Smooth muscle cell (in vitro differentiated cells): Measurements from ENCODE around the gene CCDC154. TPM values are rescaled to one million over a fixed set of nuclear protein-coding genes. Genes with fewer than 3 reads are reported as not detected.

Experiments used
- DNase-seq: peaks from one replicate; lab custom pipeline; 2025; ENCODE audit not compliant: unreplicated experiment; lab: John Stamatoyannopoulos, UW
- H2AFZ ChIP-seq: fragments of 200-600 bp; sonication (generic); 2 replicates; pipeline ENCODE4 v1.6.0; 2016; ENCODE audit warnings: antibody characterized with exemption, low read depth, mild to moderate bottlenecking
- H3F3A ChIP-seq: fragments of 200-600 bp; sonication (generic); 2 replicates; pipeline ENCODE4 v1.6.0; 2017; ENCODE audit warnings: antibody characterized with exemption, low read depth
- H3K27ac ChIP-seq: fragments of 200-600 bp; sonication (generic); 2 replicates; pipeline ENCODE4 v1.5.1; 2016; ENCODE audit warnings: low read depth, mild to moderate bottlenecking
- H3K27me3 ChIP-seq: fragments of 200-600 bp; sonication (generic); 2 replicates; pipeline ENCODE4 v1.6.1; 2016; ENCODE audit warnings: low read depth, mild to moderate bottlenecking
- H3K36me3 ChIP-seq: fragments of 200-600 bp; sonication (generic); 2 replicates; pipeline ENCODE4 v1.5.1; 2016; ENCODE audit warnings: low read depth
- H3K4me1 ChIP-seq: fragments of 200-600 bp; sonication (generic); 2 replicates; pipeline ENCODE4 v1.5.1; 2016; ENCODE audit warnings: low read depth
- H3K4me2 ChIP-seq: fragments of 200-600 bp; sonication (generic); 2 replicates; pipeline ENCODE4 v1.6.0; 2016; ENCODE audit warnings: mild to moderate bottlenecking
- H3K4me3 ChIP-seq: fragments of 200-600 bp; sonication (generic); 2 replicates; pipeline ENCODE4 v1.5.1; 2016; ENCODE audit warnings: mild to moderate bottlenecking
- H3K79me2 ChIP-seq: fragments of 200-600 bp; sonication (generic); 2 replicates; pipeline ENCODE4 v1.6.0; 2016; ENCODE audit warnings: low read depth, mild to moderate bottlenecking
- H3K9ac ChIP-seq: fragments of 200-600 bp; sonication (generic); 2 replicates; pipeline ENCODE4 v1.6.0; 2016; ENCODE audit warnings: low read depth
- H3K9me3 ChIP-seq: fragments of 200-600 bp; sonication (generic); replicated peaks from 2 replicates; pipeline ENCODE4 v1.5.1; 2016; ENCODE audit warnings: low read depth
- H4K20me1 ChIP-seq: fragments of 200-600 bp; sonication (generic); 2 replicates; pipeline ENCODE4 v1.6.0; 2016; ENCODE audit warnings: low read depth
- WGBS: methylation state at CpG from one replicate; pipeline ENCODE4 v1.1.7; 2016; ENCODE audit warnings: low lambda C conversion rate; 5-methylcytosine and 5-hydroxymethylcytosine counted together
- polyA plus RNA-seq: library from polyadenylated mRNA; unstranded; fragments of >200 nt; fragmentation: Nextera tagmentation; extraction: Ambion mirVana; gene quantifications from 2 replicates; pipeline ENCODE4 v1.2.1, GENCODE V29; 2016
- total RNA-seq: library from RNA; depleted of rRNA; stranded (reverse); fragments of >200 nt; gene quantifications from 2 replicates; pipeline ENCODE4 v1.2.3, GENCODE V29; 2014
- TF ChIP-seq, protein P1 (sequence below): fragments of 200-600 bp; sonication (generic); IDR thresholded peaks from 2 replicates; pipeline ENCODE4 v1.5.1; 2017; ENCODE audit warnings: borderline replicate concordance, mild to moderate bottlenecking, antibody characterized with exemption; ENCODE audit not compliant: insufficient read depth, poor library complexity, severe bottlenecking

CCDC154 gene
- total and polyA plus RNA-seq, 2 experiments from 2014 or later, result 0.24 TPM; not detected in 1

DNA sequence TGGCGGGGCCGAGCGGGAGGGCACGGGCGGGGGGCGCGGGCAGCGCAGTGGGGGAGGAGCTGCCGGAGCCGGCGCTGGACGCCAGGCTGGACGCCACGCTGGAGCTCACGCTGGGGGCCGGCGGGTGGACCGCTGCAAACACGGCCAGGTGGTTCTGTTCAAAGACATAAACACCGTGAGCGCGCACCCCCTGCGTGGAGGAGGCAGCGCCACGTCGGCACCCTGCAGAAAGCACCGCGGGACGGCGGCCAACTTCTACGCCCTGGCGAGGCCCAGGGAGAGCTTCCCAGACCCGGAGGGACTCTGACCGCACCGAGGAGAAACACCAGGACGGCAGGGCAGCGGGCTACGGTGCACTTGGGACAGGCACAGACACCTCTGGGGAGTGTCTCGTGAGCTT is 59.1 kb downstream of the CCDC154 start:
- no peaks in the 10 kb centered on the region for H3K9me3 ChIP-seq
- no peak overlapping the region for H3K27ac ChIP-seq
- no peaks in the 10 kb centered on the region for H3F3A ChIP-seq
- DNase-seq, result no peak
- no peaks in the 10 kb centered on the region for H3K27me3 ChIP-seq
- H3K4me3 ChIP-seq, result no peak overlapping the region
- no peak overlapping the region for H2AFZ ChIP-seq
- no peaks in the 10 kb centered on the region for H3K36me3 ChIP-seq
- 97% methylated on average over 23 of the region's 39 CpGs for WGBS
- H3K4me1 ChIP-seq, result peaks cover under 1% of the 10 kb centered on the region
- no peak overlapping the region for H3K4me2 ChIP-seq
- H3K9ac ChIP-seq, result no peak overlapping the region
- H4K20me1 ChIP-seq, result no peaks in the 10 kb centered on the region
- TF ChIP-seq, protein P1, sequence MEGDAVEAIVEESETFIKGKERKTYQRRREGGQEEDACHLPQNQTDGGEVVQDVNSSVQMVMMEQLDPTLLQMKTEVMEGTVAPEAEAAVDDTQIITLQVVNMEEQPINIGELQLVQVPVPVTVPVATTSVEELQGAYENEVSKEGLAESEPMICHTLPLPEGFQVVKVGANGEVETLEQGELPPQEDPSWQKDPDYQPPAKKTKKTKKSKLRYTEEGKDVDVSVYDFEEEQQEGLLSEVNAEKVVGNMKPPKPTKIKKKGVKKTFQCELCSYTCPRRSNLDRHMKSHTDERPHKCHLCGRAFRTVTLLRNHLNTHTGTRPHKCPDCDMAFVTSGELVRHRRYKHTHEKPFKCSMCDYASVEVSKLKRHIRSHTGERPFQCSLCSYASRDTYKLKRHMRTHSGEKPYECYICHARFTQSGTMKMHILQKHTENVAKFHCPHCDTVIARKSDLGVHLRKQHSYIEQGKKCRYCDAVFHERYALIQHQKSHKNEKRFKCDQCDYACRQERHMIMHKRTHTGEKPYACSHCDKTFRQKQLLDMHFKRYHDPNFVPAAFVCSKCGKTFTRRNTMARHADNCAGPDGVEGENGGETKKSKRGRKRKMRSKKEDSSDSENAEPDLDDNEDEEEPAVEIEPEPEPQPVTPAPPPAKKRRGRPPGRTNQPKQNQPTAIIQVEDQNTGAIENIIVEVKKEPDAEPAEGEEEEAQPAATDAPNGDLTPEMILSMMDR, result no peak
- no peaks in the 10 kb centered on the region for H3K79me2 ChIP-seq

Other genes starting within 250 kb of the CCDC154 start
- not detected in 2 replicates for gene TPSG1, start 219.3 kb downstream of the CCDC154 start, total RNA-seq
- gene TPSG1, start 219.3 kb downstream of the CCDC154 start, polyA plus RNA-seq, result not detected in 2 replicates
- not detected in 2 replicates for gene TPSB2, start 214.4 kb downstream of the CCDC154 start, total RNA-seq
- not detected in 2 replicates for gene TPSB2, start 214.4 kb downstream of the CCDC154 start, polyA plus RNA-seq
- not detected in 2 replicates for gene TPSAB1, start 203.9 kb downstream of the CCDC154 start, total RNA-seq
- not detected in 2 replicates for gene TPSAB1, start 203.9 kb downstream of the CCDC154 start, polyA plus RNA-seq
- not detected in 2 replicates for gene TPSD1, start 188.5 kb downstream of the CCDC154 start, total RNA-seq
- gene TPSD1, start 188.5 kb downstream of the CCDC154 start, polyA plus RNA-seq, result not detected in 2 replicates
- gene UBE2I, start 134.9 kb downstream of the CCDC154 start, total RNA-seq, result 51.5 and 95.9 TPM in 2 replicates
- 169 and 180 TPM in 2 replicates for gene UBE2I, start 134.9 kb downstream of the CCDC154 start, polyA plus RNA-seq
- 0.31 TPM in 1 of 2 replicates, not detected in the other for gene BAIAP3, start 110.9 kb downstream of the CCDC154 start, total RNA-seq
- 0.34 and 0.51 TPM in 2 replicates for gene BAIAP3, start 110.9 kb downstream of the CCDC154 start, polyA plus RNA-seq
- gene TSR3, start 92.7 kb downstream of the CCDC154 start, total RNA-seq, result 54.9 and 55.2 TPM in 2 replicates
- 142 TPM in 2 replicates for gene TSR3, start 92.7 kb downstream of the CCDC154 start, polyA plus RNA-seq
- gene GNPTG, start 92.6 kb downstream of the CCDC154 start, total RNA-seq, result 28.0 and 34.4 TPM in 2 replicates
- 73.3 and 79.2 TPM in 2 replicates for gene GNPTG, start 92.6 kb downstream of the CCDC154 start, polyA plus RNA-seq
- 5.2 and 8.2 TPM in 2 replicates for gene UNKL, start 29.9 kb downstream of the CCDC154 start, total RNA-seq
- gene UNKL, start 29.9 kb downstream of the CCDC154 start, polyA plus RNA-seq, result 6.2 and 9.3 TPM in 2 replicates
- gene UQCC4, start 23.8 kb downstream of the CCDC154 start, total RNA-seq, result 17.2 and 21.8 TPM in 2 replicates
- gene UQCC4, start 23.8 kb downstream of the CCDC154 start, polyA plus RNA-seq, result 29.6 and 33.0 TPM in 2 replicates
- gene PERCC1, start 13.5 kb downstream of the CCDC154 start, total RNA-seq, result not detected in 2 replicates
- not detected in 2 replicates for gene PERCC1, start 13.5 kb downstream of the CCDC154 start, polyA plus RNA-seq
- 15.6 and 25.9 TPM in 2 replicates for gene CLCN7, start 30.5 kb upstream of the CCDC154 start, total RNA-seq
- gene CLCN7, start 30.5 kb upstream of the CCDC154 start, polyA plus RNA-seq, result 45.2 and 59.9 TPM in 2 replicates
- not detected in 2 replicates for gene PTX4, start 44.4 kb upstream of the CCDC154 start, total RNA-seq
- not detected in 2 replicates for gene PTX4, start 44.4 kb upstream of the CCDC154 start, polyA plus RNA-seq
- 4.8 and 6.5 TPM in 2 replicates for gene TELO2, start 48.8 kb upstream of the CCDC154 start, total RNA-seq
- 22.9 and 25.1 TPM in 2 replicates for gene TELO2, start 48.8 kb upstream of the CCDC154 start, polyA plus RNA-seq
- gene TMEM204, start 89.1 kb upstream of the CCDC154 start, total RNA-seq, result 0.31 and 0.90 TPM in 2 replicates
- 3.0 and 4.2 TPM in 2 replicates for gene TMEM204, start 89.1 kb upstream of the CCDC154 start, polyA plus RNA-seq
- 24.8 and 30.0 TPM in 2 replicates for gene IFT140, start 167.5 kb upstream of the CCDC154 start, total RNA-seq
- gene IFT140, start 167.5 kb upstream of the CCDC154 start, polyA plus RNA-seq, result 17.2 and 24.1 TPM in 2 replicates
- 7.3 and 16.5 TPM in 2 replicates for gene CRAMP1, start 167.8 kb upstream of the CCDC154 start, total RNA-seq
- 6.3 and 7.9 TPM in 2 replicates for gene CRAMP1, start 167.8 kb upstream of the CCDC154 start, polyA plus RNA-seq
- gene JPT2, start 233.7 kb upstream of the CCDC154 start, total RNA-seq, result 28.6 and 33.4 TPM in 2 replicates
- 7.2 and 11.2 TPM in 2 replicates for gene JPT2, start 233.7 kb upstream of the CCDC154 start, polyA plus RNA-seq